GM23248 (cell line): ENCODE data around the gene ZNF768.

Experiments used
- EZH2 ChIP-seq: fragments of 200-600 bp; sonication (generic); IDR thresholded peaks from 2 replicates; pipeline ENCODE4 v1.6.1; 2018; ENCODE audit warnings: antibody characterized with exemption, mild to moderate bottlenecking; ENCODE audit not compliant: insufficient read depth, poor library complexity, severe bottlenecking
- EZH2phosphoT487 ChIP-seq: fragments of 200-600 bp; sonication (generic); IDR thresholded peaks from 2 replicates; pipeline ENCODE4 v1.6.1; 2018; ENCODE audit warnings: antibody characterized with exemption, moderate library complexity, mild to moderate bottlenecking, low read depth; ENCODE audit not compliant: insufficient read depth

GRCh38 chr16:30494709-30495108, 31.7 kb downstream of the ZNF768 start:
- TF ChIP-seq EZH2 (no peak), EZH2phosphoT487 (no peak)
